Tibial artery (tissue), 4 donors: ENCODE data around the gene GSG1L.

Source experiments
- DNase-seq, 2 donors: peaks; one replicate each; pipeline ENCODE4 v3.0.0-alpha.2; 2019
- H3K27ac ChIP-seq, 2 donors: fragments of 200-600 bp; sonication (generic) in 1 of 2; 1 replicate in 1 of 2; 2 replicates in 1 of 2; pipeline ENCODE4 v1.5.1; 2018 to 2019; ENCODE audit warnings: mild to moderate bottlenecking in 1 of 2
- H3K27me3 ChIP-seq, 2 donors: fragments of 200-600 bp; sonication (generic) in 1 of 2; one replicate each; pipeline versions ENCODE4 v1.5.1 to v1.6.0; 2016 to 2019
- H3K36me3 ChIP-seq, 3 donors: fragments of 200-600 bp; sonication (generic) in 2 of 3; one replicate each; pipeline ENCODE4 v1.5.1; 2016 to 2019; ENCODE audit warnings: mild to moderate bottlenecking in 2 of 3
- H3K4me1 ChIP-seq, 4 donors: fragments of 200-600 bp; sonication (generic) in 2 of 4; 1 replicate in 3 of 4; 2 replicates in 1 of 4; pipeline ENCODE4 v1.5.1; 2016 to 2019
- H3K4me3 ChIP-seq, 2 donors: fragments of 200-600 bp; sonication (generic) in 1 of 2; 1 replicate in 1 of 2; 2 replicates in 1 of 2; pipeline ENCODE4 v1.5.1; 2018 to 2019; ENCODE audit warnings: mild to moderate bottlenecking in 2 of 2
- H3K9me3 ChIP-seq, 3 donors: fragments of 200-600 bp; sonication (generic) in 1 of 3; one replicate each; pipeline ENCODE4 v1.5.1; 2016 to 2019
- intact Hi-C: fragments of 100-400 bp; cut with DNase I; formaldehyde crosslinking; loops from one replicate; pipeline ENCODE4 v1.15.0; 2023; ENCODE audit warnings: low total_unique reads
- TF ChIP-seq, protein P1 (sequence below), 2 experiments: fragments of 200-600 bp in 1 of 2; fragments of 450-650 bp in 1 of 2; IDR thresholded peaks; one replicate each; pipeline ENCODE4 v1.5.1; 2017 to 2019; ENCODE audit warnings: antibody characterized with exemption in 2 of 2, mild to moderate bottlenecking in 1 of 2, moderate library complexity in 1 of 2

Gene GSG1L

DNA sequence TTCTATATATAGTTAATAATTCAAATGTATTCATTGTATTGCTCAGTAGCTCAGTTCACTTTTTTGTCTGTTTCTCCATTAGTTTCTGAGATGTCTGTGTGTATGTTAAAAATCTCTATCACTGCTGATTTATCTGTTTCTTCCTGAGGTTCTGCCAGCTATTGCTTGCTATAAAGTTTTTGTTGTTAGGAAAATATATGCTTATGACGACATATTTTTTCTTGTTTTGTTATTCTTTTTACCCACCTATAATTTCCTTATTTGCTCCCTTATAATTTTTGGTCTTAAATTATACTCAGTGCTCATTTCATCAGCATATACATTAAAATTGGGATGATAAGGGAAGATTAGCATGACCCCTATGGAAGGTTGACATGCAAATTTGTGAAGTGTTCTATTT lies 200.6 kb downstream of the GSG1L start:
- Histone ChIP-seq H3K4me3 (no peak overlapping the region), H3K9me3 (peaks cover 5 to 44% (median 34%) of the 10 kb centered on the region in 3 donors), H3K27ac (no peak overlapping the region), H3K27me3 (no peaks in the 10 kb centered on the region), H3K4me1 (no peaks in the 10 kb centered on the region), H3K36me3 (no peaks in the 10 kb centered on the region)
- no peak for DNase-seq
- intact Hi-C loops = no loop called here
- TF ChIP-seq, protein P1, sequence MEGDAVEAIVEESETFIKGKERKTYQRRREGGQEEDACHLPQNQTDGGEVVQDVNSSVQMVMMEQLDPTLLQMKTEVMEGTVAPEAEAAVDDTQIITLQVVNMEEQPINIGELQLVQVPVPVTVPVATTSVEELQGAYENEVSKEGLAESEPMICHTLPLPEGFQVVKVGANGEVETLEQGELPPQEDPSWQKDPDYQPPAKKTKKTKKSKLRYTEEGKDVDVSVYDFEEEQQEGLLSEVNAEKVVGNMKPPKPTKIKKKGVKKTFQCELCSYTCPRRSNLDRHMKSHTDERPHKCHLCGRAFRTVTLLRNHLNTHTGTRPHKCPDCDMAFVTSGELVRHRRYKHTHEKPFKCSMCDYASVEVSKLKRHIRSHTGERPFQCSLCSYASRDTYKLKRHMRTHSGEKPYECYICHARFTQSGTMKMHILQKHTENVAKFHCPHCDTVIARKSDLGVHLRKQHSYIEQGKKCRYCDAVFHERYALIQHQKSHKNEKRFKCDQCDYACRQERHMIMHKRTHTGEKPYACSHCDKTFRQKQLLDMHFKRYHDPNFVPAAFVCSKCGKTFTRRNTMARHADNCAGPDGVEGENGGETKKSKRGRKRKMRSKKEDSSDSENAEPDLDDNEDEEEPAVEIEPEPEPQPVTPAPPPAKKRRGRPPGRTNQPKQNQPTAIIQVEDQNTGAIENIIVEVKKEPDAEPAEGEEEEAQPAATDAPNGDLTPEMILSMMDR (IDR thresholded peaks at IDR 0.05) = no peak

DNA sequence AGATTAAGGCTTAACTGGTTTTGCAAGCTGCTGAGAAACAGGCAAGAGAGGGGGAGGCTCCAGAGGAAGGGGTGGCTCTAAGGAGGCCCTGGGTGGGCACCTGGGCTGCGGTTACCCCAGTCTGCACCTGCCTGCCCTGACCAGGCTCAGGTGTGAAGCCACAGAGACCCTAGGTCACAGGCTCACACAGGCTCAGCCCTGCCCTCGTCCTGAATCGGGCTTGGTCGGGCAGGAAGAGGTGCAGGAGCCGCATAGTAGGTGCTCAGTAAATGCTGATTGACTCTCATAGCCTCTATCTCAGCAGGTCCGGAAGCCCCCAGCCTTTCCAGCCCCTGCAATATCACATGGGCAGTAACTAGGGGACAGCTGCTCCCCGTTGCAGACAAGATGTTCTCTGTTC lies 203.4 kb downstream of the GSG1L start:
- TF ChIP-seq, protein P1 (IDR thresholded peaks at IDR 0.05) = no peak
- no peak for DNase-seq
- Histone ChIP-seq H3K9me3 (peaks cover 5 to 28% (median 23%) of the 10 kb centered on the region in 3 donors), H3K27ac (no peak overlapping the region), H3K27me3 (no peaks in the 10 kb centered on the region), H3K4me3 (no peak overlapping the region), H3K36me3 (no peaks in the 10 kb centered on the region), H3K4me1 (no peaks in the 10 kb centered on the region)
- intact Hi-C loops = no loop called here

DNA sequence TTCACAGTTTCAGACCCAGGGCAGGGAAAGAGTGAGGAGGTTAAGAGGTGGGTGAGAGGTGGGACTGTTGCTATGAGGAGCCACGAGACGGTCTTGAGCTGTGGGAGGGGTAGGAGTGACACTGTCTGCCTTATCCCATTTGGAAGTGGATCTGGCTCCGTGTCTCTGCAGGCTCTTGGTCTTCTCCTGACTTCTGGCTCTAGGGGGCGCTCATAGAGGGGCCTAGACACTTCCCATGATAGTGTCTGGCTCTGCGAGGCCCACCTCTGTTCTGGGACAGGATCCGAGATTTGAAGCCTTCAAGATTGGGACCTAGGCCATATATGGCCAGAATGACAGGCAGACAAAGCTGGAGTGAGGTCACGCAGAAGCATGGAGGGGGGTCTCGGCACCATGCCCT lies 204.5 kb downstream of the GSG1L start:
- intact Hi-C loops = no loop called here
- H3K27ac ChIP-seq = no peak overlapping the region
- H3K27me3 ChIP-seq = no peaks in the 10 kb centered on the region
- H3K4me3 ChIP-seq = no peak overlapping the region
- H3K36me3 ChIP-seq = no peaks in the 10 kb centered on the region
- DNase-seq = no peak
- peaks cover 5 to 19% (median 17%) of the 10 kb centered on the region in 3 donors for H3K9me3 ChIP-seq
- peaks cover 0 to 6% (median 2%) of the 10 kb centered on the region in 4 donors for H3K4me1 ChIP-seq
- TF ChIP-seq, protein P1 (IDR thresholded peaks at IDR 0.05) = no peak

DNA sequence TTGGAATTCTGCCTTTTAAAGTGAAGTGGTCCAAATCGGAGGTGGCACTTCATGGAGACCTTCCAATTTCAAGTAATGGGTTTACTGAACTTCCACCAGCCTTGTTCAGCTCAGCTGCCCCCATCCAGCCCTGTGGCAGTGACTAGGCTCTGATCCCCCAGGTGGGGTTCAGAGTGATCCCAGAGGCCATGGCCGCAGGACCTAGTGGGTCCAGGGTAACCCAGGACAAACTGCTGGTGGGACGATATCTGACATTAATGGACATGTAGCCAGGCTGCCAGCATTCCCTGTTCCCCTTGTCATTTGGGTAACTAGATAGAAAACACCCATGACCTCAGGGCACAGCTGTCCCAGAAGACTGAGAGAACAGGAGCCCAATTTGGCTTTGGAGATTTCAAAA lies 209.9 kb downstream of the GSG1L start:
- TF ChIP-seq, protein P1 (IDR thresholded peaks at IDR 0.05) = no peak
- intact Hi-C loops = no loop called here
- no peak overlapping the region for H3K4me3 ChIP-seq
- no peaks in the 10 kb centered on the region for H3K9me3 ChIP-seq
- peak in 1 of 2 donors; percentile 47 for DNase-seq
- no peaks in the 10 kb centered on the region for H3K27me3 ChIP-seq
- peaks cover 0 to 22% (median 18%) of the 10 kb centered on the region in 4 donors for H3K4me1 ChIP-seq
- H3K27ac ChIP-seq = no peak overlapping the region
- H3K36me3 ChIP-seq = no peaks in the 10 kb centered on the region

DNA sequence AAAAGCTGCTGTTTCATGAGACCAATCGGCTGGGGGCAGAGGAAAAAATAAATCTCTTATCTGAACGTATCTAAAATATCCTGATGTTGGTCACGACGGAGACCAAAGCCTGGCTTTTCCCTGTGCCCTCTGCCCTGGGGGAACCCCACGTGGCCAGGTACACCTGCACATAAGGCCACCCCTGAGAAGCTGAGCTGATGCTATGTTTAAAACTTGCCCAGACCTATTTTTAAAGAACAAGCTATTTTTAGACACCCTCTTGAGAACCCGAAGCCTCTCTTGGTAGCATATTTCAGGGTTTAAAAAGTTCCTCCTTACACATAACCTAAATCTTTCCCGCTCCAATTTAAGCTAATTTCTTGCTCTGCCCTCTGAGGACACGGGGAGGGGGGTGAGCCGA lies 210.4 kb downstream of the GSG1L start:
- Histone ChIP-seq H3K4me3 (no peak overlapping the region), H3K36me3 (no peaks in the 10 kb centered on the region), H3K27me3 (no peaks in the 10 kb centered on the region), H3K9me3 (no peaks in the 10 kb centered on the region), H3K27ac (no peak overlapping the region), H3K4me1 (peaks cover 0 to 22% (median 18%) of the 10 kb centered on the region in 4 donors)
- TF ChIP-seq, protein P1 (IDR thresholded peaks at IDR 0.05) = no peak
- DNase-seq = peak in 1 of 2 donors; percentile 4
- intact Hi-C loops = no loop called here

DNA sequence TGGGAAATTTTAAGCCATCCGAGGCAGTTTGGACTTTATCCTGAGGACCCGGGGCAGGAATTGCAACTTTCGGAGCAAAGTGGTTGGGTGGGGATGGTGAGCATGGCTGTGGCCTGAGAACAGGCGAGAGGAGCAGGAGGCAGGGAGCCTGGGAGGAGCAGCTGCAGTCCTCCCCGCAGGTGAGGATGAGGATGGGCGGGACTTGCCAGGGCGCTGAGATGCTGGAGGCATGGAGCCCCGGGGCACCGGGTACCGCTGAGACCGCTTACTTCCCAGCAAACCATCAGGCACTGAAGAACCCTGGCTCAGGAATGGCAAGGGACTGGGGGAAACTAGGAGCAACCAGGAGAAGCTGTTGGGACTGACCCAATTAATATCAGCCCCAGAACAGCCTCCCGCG lies 210.8 kb downstream of the GSG1L start:
- no peaks in the 10 kb centered on the region for H3K36me3 ChIP-seq
- peaks cover 0 to 22% (median 18%) of the 10 kb centered on the region in 4 donors for H3K4me1 ChIP-seq
- no peaks in the 10 kb centered on the region for H3K9me3 ChIP-seq
- peak in 1 of 2 donors; percentile 42 for DNase-seq
- H3K27ac ChIP-seq = no peak overlapping the region
- intact Hi-C loops = no loop called here
- no peaks in the 10 kb centered on the region for H3K27me3 ChIP-seq
- TF ChIP-seq, protein P1 (IDR thresholded peaks at IDR 0.05) = no peak
- H3K4me3 ChIP-seq = no peak overlapping the region
